ENCODE measurements around the gene FIBCD1. TPM values are rescaled to one million over a fixed set of nuclear protein-coding genes. Genes with fewer than 3 reads are reported as not detected.

The FIBCD1 gene
- total and polyA plus RNA-seq, 12 donors = 0.11 to 55.7 (median 18.3) TPM

DNA sequence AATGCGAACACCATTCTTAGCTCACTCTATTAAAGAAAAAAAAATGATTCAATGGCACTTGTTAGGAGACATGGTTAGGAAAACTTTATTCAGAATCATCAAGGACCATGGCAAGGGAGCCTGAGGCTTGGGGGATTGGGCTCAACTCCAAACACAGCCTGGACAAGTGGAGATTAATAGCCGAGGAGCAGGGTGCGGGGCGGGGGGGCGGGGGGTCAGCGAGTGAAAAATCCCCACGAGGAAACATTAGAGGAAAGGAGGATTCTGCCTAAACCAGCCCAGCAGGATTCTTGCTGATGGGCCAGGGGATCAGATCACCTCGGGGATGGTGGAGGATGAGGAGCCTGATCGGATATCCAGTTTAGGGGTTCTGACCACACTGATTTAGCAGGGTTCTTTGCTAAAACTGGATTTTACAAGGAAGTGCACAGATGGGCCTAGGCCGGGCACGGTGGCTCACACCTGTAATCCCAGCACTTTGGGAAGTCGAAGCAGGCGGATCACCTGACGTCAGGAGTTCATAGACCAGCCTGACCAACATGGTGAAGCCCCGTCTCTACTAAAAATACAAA lies 24.4 kb upstream of the FIBCD1 start:
- Histone ChIP-seq H3K4me3 (no peak overlapping the region), H3K36me3 (replicated peaks in 1 of 2) (no peaks in the 10 kb centered on the region), H3K27ac (no peak overlapping the region), H3K4me1 (replicated peaks in 1 of 2) (no peaks in the 10 kb centered on the region), H3K9me3 (replicated peaks in 1 of 3) (no peaks in the 10 kb centered on the region), H3K27me3 (no peaks in the 10 kb centered on the region)
- TF ChIP-seq POLR2A (IDR thresholded peaks at IDR 0.05) = no peak
- TF ChIP-seq, protein P1, sequence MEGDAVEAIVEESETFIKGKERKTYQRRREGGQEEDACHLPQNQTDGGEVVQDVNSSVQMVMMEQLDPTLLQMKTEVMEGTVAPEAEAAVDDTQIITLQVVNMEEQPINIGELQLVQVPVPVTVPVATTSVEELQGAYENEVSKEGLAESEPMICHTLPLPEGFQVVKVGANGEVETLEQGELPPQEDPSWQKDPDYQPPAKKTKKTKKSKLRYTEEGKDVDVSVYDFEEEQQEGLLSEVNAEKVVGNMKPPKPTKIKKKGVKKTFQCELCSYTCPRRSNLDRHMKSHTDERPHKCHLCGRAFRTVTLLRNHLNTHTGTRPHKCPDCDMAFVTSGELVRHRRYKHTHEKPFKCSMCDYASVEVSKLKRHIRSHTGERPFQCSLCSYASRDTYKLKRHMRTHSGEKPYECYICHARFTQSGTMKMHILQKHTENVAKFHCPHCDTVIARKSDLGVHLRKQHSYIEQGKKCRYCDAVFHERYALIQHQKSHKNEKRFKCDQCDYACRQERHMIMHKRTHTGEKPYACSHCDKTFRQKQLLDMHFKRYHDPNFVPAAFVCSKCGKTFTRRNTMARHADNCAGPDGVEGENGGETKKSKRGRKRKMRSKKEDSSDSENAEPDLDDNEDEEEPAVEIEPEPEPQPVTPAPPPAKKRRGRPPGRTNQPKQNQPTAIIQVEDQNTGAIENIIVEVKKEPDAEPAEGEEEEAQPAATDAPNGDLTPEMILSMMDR (IDR thresholded peaks at IDR 0.05) = no peak
- DNase-seq = no peak
- intact Hi-C loops (cut with DNase I) = no loop called here
- WGBS, 4 donors = 80 to 89% (median 88%) methylated on average over 13 to 15 of the region's 15 CpGs

DNA sequence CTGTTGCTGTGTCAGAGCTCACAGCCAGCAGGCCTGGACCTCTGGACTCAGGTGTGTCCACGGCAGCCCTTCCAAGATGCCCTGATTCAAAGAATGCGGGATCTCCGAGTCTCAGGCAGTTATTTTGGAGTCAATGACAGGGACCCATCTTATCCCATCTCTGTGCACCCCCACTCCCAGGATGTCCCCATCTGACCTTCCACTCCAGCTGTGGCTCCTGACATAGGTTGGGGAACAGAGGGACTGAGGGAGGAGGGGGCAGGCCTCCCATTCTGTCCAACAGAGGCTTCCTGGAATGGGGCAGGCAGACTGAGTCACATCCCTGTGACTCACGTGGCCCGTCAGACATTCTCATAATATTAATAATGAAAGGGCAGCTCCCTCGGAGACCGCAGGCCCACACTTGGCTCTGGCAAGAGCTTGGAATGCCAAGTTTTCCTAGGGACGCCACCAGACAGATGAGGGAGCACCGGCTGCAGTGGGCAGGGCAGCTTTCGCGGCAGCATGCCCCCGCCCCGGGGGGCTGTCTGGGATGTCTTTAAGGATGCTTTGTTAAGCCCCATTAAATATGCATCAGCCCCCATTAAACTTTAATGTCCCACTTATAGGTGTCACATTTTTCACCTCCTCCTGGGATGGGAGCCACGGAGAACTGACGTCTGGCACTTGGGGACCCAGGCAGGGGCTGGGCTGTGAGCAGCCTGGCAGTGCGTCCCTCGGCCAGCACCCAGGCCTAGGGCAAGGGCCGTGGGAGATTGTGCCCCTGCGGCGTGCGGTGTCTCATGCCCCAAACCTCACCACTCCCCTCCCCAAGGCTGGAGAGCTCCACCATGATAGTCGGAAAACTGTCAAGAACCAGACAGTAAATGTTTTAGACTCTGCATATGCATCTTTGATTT lies 23.6 kb upstream of the FIBCD1 start:
- H3K4me1 ChIP-seq (replicated peaks in 1 of 2) = no peaks in the 10 kb centered on the region
- peak; percentile 63 to 93 (median 92) for DNase-seq
- no peak overlapping the region for H3K4me3 ChIP-seq
- no peaks in the 10 kb centered on the region for H3K27me3 ChIP-seq
- intact Hi-C loops (cut with DNase I) = no loop called here
- no peaks in the 10 kb centered on the region for H3K36me3 ChIP-seq (replicated peaks in 1 of 2)
- H3K9me3 ChIP-seq (replicated peaks in 1 of 3) = no peaks in the 10 kb centered on the region
- TF ChIP-seq, protein P1 (IDR thresholded peaks at IDR 0.05) = no peak
- no peak for TF ChIP-seq POLR2A (IDR thresholded peaks at IDR 0.05)
- peak overlapping the region in 1 of 5 donors; percentile 27 for H3K27ac ChIP-seq
- 46 to 55% (median 50%) methylated on average over 10 to 22 of the region's 22 CpGs for WGBS, 4 donors

DNA sequence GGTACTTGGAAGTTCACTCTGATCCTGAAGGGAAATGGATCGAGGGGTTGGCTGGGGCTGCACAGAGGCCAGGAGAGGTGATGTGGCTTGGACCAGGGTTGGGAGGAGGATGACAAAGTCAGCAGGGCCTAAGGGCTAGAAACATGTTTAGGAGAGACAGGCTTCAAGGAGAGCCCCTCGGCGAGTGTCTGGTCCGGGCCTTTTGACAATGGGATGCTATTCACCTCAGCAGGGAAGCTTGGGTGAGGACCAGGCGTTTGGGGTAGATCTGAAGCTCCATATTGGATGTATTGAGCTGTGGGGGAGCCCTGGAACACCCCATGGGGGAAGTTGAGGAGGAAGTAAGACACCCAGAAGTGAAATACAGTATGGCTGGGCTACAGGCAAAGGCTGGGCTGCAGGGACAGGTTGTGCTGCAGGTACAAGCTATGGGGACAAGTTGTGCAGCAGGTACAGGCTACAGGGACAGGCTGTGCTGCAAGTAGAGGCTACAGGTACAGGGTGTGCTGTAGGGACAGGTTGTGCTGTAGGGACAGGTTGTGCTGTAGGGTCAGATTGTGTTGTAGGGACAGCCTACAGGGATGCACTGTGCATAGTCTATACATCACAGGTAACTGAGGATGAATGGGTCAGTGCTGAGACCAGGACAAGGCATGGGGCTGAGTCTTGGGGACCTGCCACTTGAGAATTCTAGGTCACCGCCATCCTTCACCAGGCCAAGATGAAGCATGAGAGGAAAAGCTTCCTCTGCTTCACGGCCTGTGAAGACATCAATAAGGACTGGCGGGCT lies 22.7 kb upstream of the FIBCD1 start:
- Histone ChIP-seq H3K4me1 (replicated peaks in 1 of 2) (no peaks in the 10 kb centered on the region), H3K9me3 (replicated peaks in 1 of 3) (no peaks in the 10 kb centered on the region), H3K36me3 (replicated peaks in 1 of 2) (no peaks in the 10 kb centered on the region), H3K27me3 (no peaks in the 10 kb centered on the region), H3K4me3 (no peak overlapping the region), H3K27ac (peak overlapping the region in 1 of 5 donors; percentile 27)
- TF ChIP-seq POLR2A (IDR thresholded peaks at IDR 0.05) = no peak
- TF ChIP-seq, protein P1 (IDR thresholded peaks at IDR 0.05) = no peak
- WGBS, 4 donors = 88 to 94% (median 93%) methylated on average over 8 of the region's 8 CpGs
- DNase-seq = no peak
- intact Hi-C loops (cut with DNase I) = no loop called here
